ENCODE measurements around the gene GRP. TPM values are rescaled to one million over a fixed set of nuclear protein-coding genes. Genes with fewer than 3 reads are reported as not detected.
"Not testable (repeated sequence)": the region's sequence is repeated elsewhere in the genome, so short reads cannot be mapped to it uniquely, and the experiment has no call there.

Gene GRP
- total RNA-seq, 2 experiments from 2014 or later = not detected

DNA sequence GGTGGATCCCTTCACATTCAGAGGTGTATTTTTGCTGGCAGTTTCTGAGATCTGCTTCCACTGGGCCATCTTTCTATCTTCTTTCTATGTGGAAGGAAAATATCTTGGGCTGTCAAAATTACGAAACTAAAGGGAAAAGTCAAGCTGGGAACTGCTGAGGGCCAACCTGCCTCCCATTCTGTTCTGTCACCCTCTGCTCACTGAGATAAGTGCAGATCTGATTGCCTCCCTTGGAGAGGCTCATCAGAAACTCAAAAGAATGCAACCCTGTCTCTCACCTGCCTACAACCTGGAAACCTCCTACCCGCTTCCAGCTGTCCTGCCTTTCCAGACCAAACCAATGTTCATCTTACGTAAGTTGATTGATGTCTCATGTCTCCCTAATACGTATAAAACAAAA lies 26.8 kb downstream of the GRP start:
- Mint-ChIP-seq H3K4me1 (no peaks in the 10 kb centered on the region), H3K36me3 (no peaks in the 10 kb centered on the region), H3K27me3 (peaks cover 54% of the 10 kb centered on the region), H3K9me3 (no peaks in the 10 kb centered on the region), H3K27ac (no peak overlapping the region), H3K4me3 (no peak overlapping the region)
- no peak for DNase-seq

DNA sequence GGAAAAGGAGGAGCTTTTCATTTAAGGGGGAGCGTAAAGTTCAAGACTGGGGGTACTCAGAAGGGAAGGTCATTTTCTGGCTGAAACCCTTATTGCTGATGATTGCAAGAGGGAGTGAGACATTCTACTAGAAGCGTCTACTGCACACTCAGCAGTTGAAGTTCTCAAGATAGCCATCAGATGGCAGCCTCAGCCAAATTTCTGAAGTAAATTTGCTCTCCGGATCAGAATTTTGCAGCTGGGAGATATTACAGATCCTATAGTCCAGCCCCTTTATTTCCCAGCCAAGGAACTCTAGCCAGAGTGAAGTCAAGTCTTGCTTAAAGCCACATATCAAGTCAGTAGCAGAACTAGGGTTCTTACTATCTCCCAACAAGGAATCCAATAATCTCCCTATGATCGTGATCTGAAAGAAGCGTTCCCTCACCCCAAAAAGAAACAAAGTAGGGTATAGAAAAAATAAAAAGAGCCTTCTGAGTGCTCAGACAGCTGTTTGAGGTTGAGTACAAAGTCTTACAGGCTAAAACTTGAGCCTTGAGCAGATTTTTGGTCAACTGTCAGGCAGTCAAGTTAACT lies 29.3 kb downstream of the GRP start:
- H3K4me1 Mint-ChIP-seq = no peaks in the 10 kb centered on the region
- H3K27me3 Mint-ChIP-seq = peaks cover 60% of the 10 kb centered on the region
- H3K36me3 Mint-ChIP-seq = no peaks in the 10 kb centered on the region
- no peaks in the 10 kb centered on the region for H3K9me3 Mint-ChIP-seq
- no peak overlapping the region for H3K27ac Mint-ChIP-seq
- peak; percentile 17 for DNase-seq
- no peak overlapping the region for H3K4me3 Mint-ChIP-seq

DNA sequence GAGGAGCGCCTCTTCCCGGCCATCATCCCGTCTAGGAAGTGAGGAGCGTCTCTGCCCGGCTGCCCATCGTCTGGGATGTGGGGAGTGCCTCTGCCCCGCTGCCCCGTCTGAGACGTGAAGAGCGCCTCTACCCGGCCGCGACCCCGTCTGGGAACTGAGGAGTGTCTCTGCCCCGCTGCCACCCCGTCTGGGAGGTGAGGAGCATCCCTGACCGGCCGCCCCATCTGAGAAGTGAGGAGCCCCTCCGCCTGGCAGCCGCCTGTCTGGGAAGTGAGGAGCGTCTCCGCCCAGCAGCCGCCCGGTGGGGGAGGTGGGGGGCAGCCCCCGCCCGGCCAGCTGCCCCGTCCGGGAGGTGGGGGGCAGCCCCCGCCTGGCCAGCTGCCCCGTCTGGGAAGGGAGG lies 35.5 kb downstream of the GRP start:
- not testable (repeated sequence) for H3K4me1 Mint-ChIP-seq, H3K4me3 Mint-ChIP-seq, H3K36me3 Mint-ChIP-seq, H3K9me3 Mint-ChIP-seq, DNase-seq, H3K27ac Mint-ChIP-seq
- peaks cover 39% of the 10 kb centered on the region for H3K27me3 Mint-ChIP-seq

DNA sequence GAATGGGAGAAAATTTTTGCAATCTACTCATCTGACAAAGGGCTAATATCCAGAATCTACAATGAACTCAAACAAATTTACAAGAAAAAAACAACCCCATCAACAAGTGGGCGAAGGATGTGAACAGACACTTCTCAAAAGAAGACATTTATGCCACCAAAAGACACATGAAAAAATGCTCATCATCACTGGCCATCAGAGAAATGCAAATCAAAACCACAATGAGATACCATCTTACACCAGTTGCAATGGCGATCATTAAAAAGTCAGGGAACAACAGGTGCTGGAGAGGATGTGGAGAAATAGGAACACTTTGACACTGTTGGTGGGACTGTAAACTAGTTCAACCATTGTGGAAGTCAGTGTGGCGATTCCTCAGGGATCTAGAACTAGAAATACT lies 41.9 kb downstream of the GRP start:
- not testable (repeated sequence) for H3K36me3 Mint-ChIP-seq, DNase-seq, H3K9me3 Mint-ChIP-seq, H3K4me1 Mint-ChIP-seq, H3K4me3 Mint-ChIP-seq, H3K27ac Mint-ChIP-seq
- H3K27me3 Mint-ChIP-seq = peaks cover 83% of the 10 kb centered on the region

DNA sequence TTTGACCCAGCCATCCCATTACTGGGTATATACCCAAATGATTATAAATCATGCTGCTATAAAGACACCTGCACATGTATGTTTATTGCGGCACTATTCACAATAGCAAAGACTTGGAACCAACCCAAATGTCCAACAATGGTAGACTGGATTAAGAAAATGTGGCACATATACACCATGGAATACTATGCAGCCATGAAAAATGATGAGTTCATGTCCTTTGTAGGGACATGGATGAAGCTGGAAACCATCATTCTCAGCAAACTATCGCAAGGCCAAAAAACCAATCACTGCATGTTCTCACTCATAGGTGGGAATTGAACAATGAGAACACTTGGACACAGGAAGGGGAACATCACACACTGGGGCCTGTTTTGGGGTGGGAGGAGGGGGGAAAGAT lies 42.3 kb downstream of the GRP start:
- not testable (repeated sequence) for H3K27ac Mint-ChIP-seq, H3K4me1 Mint-ChIP-seq, H3K9me3 Mint-ChIP-seq, H3K4me3 Mint-ChIP-seq, DNase-seq, H3K36me3 Mint-ChIP-seq
- H3K27me3 Mint-ChIP-seq = peaks cover 87% of the 10 kb centered on the region

DNA sequence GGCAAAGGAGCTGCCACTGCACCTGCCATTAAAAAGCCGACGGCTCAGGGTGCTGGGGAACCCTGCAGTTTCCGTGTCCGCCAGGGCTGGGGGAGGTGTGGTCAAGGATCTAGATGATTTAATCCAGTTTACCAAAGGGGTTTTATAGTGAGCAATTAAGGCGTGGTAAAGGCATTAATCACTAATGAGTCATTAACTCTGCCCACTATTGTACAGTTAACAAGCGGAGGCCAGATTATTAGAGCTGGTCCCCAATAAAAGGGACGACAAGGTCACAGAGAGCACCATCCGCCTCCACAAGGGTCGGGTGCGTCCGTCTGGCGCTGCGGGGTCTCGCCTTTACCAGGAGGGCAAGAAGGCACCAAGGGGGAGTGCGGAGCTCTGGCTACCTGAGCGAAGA lies 43.7 kb downstream of the GRP start:
- no peaks in the 10 kb centered on the region for H3K36me3 Mint-ChIP-seq
- peaks cover 11% of the 10 kb centered on the region for H3K4me1 Mint-ChIP-seq
- no peak overlapping the region for H3K4me3 Mint-ChIP-seq
- peaks cover 93% of the 10 kb centered on the region for H3K27me3 Mint-ChIP-seq
- no peak overlapping the region for H3K27ac Mint-ChIP-seq
- H3K9me3 Mint-ChIP-seq = peaks cover 6% of the 10 kb centered on the region
- no peak for DNase-seq

DNA sequence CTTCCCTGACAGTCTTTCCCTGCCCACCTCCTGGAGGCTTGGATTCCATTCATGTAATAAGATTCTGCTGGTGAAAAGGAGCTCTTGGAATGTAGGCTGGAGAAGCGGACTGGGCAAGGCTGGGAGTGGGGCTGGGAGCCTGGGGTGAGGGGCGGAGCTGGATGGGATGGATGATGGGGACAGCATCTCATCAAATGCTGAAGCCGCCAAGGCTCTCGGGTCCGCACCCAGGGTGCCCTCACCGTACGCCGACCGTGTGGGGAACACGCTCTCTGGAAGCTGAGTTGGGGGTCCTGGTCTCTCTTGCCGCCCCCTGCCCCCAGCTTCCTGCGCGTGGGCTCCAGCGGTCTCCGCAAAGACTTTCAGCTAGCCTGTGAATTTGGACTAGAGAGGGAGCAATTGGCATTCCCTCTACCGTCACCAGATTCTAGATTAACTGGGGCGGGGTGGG lies 44.2 kb downstream of the GRP start:
- DNase-seq = no peak
- H3K36me3 Mint-ChIP-seq = no peaks in the 10 kb centered on the region
- peaks cover 6% of the 10 kb centered on the region for H3K9me3 Mint-ChIP-seq
- no peak overlapping the region for H3K4me3 Mint-ChIP-seq
- peaks cover 93% of the 10 kb centered on the region for H3K27me3 Mint-ChIP-seq
- no peak overlapping the region for H3K27ac Mint-ChIP-seq
- peaks cover 11% of the 10 kb centered on the region for H3K4me1 Mint-ChIP-seq

DNA sequence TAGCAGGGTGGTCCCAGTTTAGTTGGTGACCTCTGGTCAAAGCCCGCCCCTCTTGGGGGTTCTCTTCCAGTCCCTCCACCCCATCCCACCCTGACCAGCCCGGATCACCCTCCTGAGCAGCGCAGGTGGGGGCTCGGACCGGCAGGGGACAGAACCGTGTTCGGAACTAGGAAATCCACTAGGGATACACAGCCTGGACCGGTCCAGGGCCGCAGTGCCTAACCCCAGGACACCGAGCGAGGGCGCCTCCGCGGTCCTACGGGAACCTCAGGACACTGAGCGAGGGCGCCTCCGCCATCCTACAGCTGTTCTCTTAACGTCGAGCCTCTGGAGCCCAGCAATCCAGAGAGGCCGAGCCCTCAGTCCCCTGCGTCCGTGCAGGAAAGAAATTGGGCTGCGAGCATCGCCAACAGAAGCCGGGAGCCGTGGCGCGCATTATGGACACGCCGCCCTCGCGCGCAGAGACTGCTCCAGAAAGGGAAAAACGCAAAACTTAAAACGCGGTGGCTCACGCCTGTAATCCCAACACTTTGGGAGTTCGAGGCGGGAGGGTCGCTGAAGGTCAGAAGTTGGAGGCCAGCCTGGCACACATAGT lies 44.8 kb downstream of the GRP start:
- H3K27ac Mint-ChIP-seq = no peak overlapping the region
- peaks cover 92% of the 10 kb centered on the region for H3K27me3 Mint-ChIP-seq
- no peak for DNase-seq
- H3K36me3 Mint-ChIP-seq = no peaks in the 10 kb centered on the region
- peak overlapping the region; percentile 56 for H3K4me3 Mint-ChIP-seq
- peaks cover 15% of the 10 kb centered on the region for H3K4me1 Mint-ChIP-seq
- H3K9me3 Mint-ChIP-seq = peaks cover 2% of the 10 kb centered on the region

DNA sequence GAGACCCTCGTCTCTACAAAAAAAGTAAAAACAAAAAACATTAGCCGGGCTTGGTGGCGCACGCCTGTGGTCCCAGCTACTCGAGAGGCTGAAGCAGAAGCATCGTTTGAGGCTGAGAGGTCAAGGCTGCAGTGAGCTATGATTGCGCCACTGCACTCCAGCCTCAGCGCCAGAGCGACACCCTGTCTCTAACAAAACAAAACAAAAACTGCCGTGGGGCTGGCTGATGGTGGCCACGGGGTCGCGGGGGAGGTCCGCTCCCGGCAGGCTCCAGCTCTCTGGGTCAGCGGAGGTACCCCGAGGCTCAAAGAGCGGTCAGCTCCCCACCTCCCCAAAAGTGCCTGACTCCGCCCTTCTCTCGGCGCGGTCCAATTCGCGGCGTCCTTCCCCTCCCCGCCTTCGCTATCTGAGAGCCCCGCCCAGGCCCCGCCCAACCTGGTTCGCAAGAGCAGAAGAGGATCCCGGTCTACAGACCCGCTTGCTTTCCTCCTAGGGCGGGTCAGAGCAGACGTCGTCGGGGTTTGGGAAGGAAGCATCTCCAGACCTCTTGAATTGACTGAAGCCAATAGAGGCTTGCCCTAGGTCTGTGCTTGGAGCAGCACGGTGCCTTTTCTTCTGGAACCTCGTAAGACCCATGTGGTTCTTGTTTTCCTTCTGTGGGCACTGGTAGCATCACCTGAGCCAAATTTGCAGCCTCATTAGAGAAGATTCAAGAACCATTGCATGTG lies 45.5 kb downstream of the GRP start:
- DNase-seq = peak; percentile 28
- H3K9me3 Mint-ChIP-seq = peaks cover 2% of the 10 kb centered on the region
- peaks cover 96% of the 10 kb centered on the region for H3K27me3 Mint-ChIP-seq
- no peaks in the 10 kb centered on the region for H3K36me3 Mint-ChIP-seq
- H3K4me3 Mint-ChIP-seq = peak overlapping the region; percentile 56
- H3K27ac Mint-ChIP-seq = no peak overlapping the region
- H3K4me1 Mint-ChIP-seq = peaks cover 16% of the 10 kb centered on the region

DNA sequence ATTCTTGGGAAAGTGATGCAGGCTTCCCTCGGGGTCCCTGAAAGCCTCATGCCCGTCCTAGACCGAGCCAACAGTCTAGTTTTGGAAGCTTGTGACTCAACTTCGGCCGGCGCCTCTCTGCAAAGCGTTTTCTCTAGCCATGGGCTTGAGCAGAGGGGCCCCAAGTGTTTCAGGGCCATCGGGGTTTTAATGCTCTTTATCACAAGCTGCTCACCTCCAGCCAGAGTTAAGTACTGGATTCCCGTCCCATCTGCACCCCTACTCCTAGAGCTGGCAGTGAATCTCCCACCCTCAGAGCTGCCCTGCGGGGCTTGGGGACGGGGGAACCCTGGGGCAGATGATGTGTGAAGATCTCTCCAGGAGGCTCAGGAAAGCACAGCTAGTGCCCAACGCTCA lies 46.0 kb downstream of the GRP start:
- Mint-ChIP-seq H3K4me1 (peaks cover 16% of the 10 kb centered on the region), H3K9me3 (peaks cover 2% of the 10 kb centered on the region), H3K4me3 (no peak overlapping the region), H3K27me3 (peaks cover 97% of the 10 kb centered on the region), H3K36me3 (no peaks in the 10 kb centered on the region), H3K27ac (no peak overlapping the region)
- DNase-seq = no peak

DNA sequence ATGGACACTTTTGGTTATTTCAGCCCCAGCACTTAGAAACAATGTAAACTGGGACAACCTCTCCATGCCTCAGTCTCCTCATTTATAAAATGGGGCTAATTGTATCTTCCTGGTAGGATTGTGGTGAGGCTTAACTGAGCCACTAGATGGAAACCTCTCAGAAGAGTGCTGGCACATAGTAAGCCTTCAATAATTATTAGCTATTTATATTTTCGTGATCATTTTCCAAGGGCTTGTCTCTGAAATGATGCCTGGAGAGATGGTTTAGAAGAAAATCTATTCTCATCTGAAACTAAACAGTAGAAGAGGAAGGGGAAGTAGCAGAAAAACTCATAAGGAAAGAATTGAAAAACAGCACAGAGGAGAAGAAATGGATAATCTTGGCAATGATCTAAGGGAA lies 46.5 kb downstream of the GRP start:
- Mint-ChIP-seq H3K36me3 (no peaks in the 10 kb centered on the region), H3K4me3 (no peak overlapping the region), H3K27me3 (peaks cover 97% of the 10 kb centered on the region), H3K27ac (no peak overlapping the region), H3K9me3 (peaks cover 2% of the 10 kb centered on the region), H3K4me1 (peaks cover 16% of the 10 kb centered on the region)
- no peak for DNase-seq

DNA sequence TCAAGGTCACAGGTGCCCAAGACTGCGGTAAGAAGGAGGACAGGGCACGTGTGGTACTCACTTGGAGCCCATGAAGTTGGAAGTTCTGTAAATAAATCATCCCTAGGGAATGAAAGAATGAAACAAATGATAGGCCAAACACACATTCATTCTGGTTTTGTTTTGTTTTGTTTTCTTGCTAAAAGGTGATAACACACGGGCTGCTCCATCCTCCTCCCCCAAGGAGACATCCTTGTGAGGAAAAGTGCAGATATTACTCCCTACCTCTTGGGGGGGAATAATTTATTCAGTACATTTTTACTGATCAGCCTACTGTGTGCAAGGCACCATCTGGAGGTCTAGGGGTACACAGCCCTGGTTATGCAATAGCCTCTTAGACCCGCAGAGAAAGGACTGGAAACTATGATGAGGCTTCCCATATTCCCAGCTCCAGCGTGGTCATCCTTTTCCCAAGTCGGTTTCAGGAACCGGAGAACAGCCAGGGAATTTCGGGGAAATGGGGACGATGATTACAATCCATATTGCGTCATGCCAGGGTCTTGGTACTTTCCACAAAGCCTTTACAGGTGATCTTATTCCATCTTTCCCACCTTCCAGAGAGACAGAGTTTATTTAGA lies 47.0 kb downstream of the GRP start:
- no peak overlapping the region for H3K4me3 Mint-ChIP-seq

DNA sequence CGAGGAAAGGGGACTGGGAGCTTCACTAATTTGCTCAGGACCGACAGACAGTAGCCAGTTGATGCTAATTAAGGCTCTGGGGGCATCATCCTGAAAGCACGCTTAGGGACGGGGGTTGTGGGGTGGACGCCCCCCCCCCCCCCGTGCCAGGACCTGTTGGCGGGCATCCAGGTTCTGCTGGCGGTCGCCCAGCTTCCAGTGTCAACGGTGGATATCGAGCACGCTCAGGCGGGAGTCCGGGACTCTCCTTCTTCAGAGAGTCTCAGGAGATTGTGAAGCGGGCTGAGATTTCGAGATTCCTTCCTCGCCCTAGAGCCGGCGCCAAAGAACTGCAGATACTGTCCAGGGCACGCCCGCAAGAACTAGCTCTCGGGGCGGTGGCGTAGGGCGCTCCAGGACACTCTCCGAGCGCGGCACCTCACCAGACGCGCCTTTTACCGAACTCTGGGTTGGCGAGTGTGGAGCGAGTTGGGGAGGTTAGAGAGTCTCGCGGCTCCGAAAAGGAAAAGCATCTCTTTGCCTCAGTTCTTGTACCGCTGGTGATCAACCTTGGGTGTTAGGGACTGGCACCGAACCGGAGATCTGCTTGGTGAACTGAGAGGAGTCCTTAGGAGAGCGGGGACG lies 47.7 kb downstream of the GRP start:
- no peak for DNase-seq
- Mint-ChIP-seq H3K36me3 (no peaks in the 10 kb centered on the region), H3K27me3 (peaks cover 96% of the 10 kb centered on the region), H3K9me3 (no peaks in the 10 kb centered on the region), H3K4me3 (no peak overlapping the region), H3K27ac (no peak overlapping the region), H3K4me1 (peaks cover 19% of the 10 kb centered on the region)

More for the DNA sequence above, 47.0 kb downstream of the GRP start:
- Mint-ChIP-seq H3K27ac (no peak overlapping the region), H3K27me3 (peaks cover 97% of the 10 kb centered on the region), H3K4me1 (peaks cover 19% of the 10 kb centered on the region), H3K9me3 (no peaks in the 10 kb centered on the region), H3K36me3 (no peaks in the 10 kb centered on the region)
- DNase-seq = no peak

DNA sequence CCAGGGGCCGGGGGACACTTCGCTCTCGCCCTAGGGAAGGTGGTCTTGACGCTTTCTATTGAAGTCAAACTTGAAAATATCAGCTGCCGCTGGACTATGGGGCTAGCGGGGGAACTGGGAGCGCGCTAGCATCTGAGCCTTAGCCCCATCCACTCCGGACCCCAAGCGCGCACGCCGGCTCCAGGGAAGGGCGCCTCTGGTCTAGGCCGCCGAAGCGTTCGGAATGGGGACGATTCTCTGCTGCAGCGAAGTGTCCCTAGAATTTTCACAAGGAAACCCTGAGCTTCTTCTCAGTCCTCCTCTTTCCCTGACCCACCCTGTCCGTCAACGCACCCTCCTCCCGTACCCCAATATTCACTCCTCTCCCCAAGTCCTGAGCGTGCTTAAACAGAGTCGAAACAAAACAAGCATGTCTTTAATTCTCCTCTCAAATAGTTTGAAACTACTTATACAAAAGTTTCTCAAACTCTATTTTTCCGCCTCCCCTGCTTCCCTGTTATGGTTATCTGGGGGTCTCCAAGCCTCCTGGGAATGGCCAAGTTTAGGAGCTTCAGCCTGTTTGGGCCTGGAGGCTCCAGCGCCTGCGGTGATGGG lies 48.3 kb downstream of the GRP start:
- DNase-seq = no peak
- Mint-ChIP-seq H3K27ac (no peak overlapping the region), H3K9me3 (no peaks in the 10 kb centered on the region), H3K27me3 (peaks cover 90% of the 10 kb centered on the region), H3K36me3 (no peaks in the 10 kb centered on the region), H3K4me3 (no peak overlapping the region), H3K4me1 (peaks cover 19% of the 10 kb centered on the region)
